HG03442 (cell line): ENCODE measurements around the gene WNT7A.
"Not testable (repeated sequence)": the region's sequence is repeated elsewhere in the genome, so short reads cannot be mapped to it uniquely, and the experiment has no call there.

ENCODE experiments used
- ATAC-seq: cut with Tn5 transposase; IDR thresholded peaks from one replicate; pipeline ENCODE4 v1.9.1; 2021; ENCODE audit warnings: mild to moderate bottlenecking, moderate library complexity; ENCODE audit not compliant: unreplicated experiment

WNT7A gene

GRCh38 chr3:13866041-13866965 lies 13.6 kb downstream of the WNT7A start:
- ATAC-seq, result no peak

- ATAC-seq, result no peak
These were observed 14.3 kb downstream of the WNT7A start for GRCh38 chr3:13865581-13865980.

GRCh38 chr3:13865106-13865505 lies 14.8 kb downstream of the WNT7A start:
- ATAC-seq, result no peak

- ATAC-seq, result no peak
These were observed 15.8 kb downstream of the WNT7A start for GRCh38 chr3:13863965-13864595.

GRCh38 chr3:13863382-13863952 lies 16.4 kb downstream of the WNT7A start:
- no peak for ATAC-seq

- ATAC-seq, result no peak
These were observed 18.4 kb downstream of the WNT7A start for GRCh38 chr3:13861461-13861860.

GRCh38 chr3:13860001-13860400 lies 19.9 kb downstream of the WNT7A start:
- ATAC-seq, result no peak

GRCh38 chr3:13858768-13859520 lies 20.9 kb downstream of the WNT7A start:
- ATAC-seq, result no peak

GRCh38 chr3:13857702-13858380 lies 22.0 kb downstream of the WNT7A start:
- no peak for ATAC-seq

GRCh38 chr3:13856628-13857027 lies 23.2 kb downstream of the WNT7A start:
- not testable (repeated sequence) for ATAC-seq

- ATAC-seq, result no peak
These were observed 23.9 kb downstream of the WNT7A start for GRCh38 chr3:13856006-13856405.

GRCh38 chr3:13854492-13854891 lies 25.4 kb downstream of the WNT7A start:
- ATAC-seq, result no peak

- ATAC-seq, result no peak
These were observed 25.9 kb downstream of the WNT7A start for GRCh38 chr3:13853978-13854296.

GRCh38 chr3:13853256-13853977 lies 26.5 kb downstream of the WNT7A start:
- ATAC-seq, result no peak

- no peak for ATAC-seq
These were observed 27.2 kb downstream of the WNT7A start for GRCh38 chr3:13852638-13853009.

GRCh38 chr3:13851997-13852637 lies 27.8 kb downstream of the WNT7A start:
- ATAC-seq, result no peak

GRCh38 chr3:13851091-13851849 lies 28.6 kb downstream of the WNT7A start:
- ATAC-seq, result no peak

- no peak for ATAC-seq
These were observed 29.5 kb downstream of the WNT7A start for GRCh38 chr3:13850161-13850945.
